NB4 (cell line): ENCODE measurements around the gene NATD1.

ENCODE experiments used
- MAX ChIP-seq: IDR thresholded peaks from 2 replicates; pipeline ENCODE4 v1.6.1; 2011; ENCODE audit warnings: low read depth, low read length
- POLR2A ChIP-seq: IDR thresholded peaks from 2 replicates; pipeline ENCODE4 v1.6.1; 2011; ENCODE audit warnings: mild to moderate bottlenecking; ENCODE audit not compliant: insufficient read length; ENCODE audit errors: extremely low read depth
- TF ChIP-seq, protein P1 (sequence below): IDR thresholded peaks from one replicate; pipeline ENCODE4 v1.5.1; 2012; ENCODE audit warnings: low read depth, low read length

GRCh38 chr17:21275579-21276263 lies 22.5 kb upstream of the NATD1 start:
- TF ChIP-seq, protein P1, sequence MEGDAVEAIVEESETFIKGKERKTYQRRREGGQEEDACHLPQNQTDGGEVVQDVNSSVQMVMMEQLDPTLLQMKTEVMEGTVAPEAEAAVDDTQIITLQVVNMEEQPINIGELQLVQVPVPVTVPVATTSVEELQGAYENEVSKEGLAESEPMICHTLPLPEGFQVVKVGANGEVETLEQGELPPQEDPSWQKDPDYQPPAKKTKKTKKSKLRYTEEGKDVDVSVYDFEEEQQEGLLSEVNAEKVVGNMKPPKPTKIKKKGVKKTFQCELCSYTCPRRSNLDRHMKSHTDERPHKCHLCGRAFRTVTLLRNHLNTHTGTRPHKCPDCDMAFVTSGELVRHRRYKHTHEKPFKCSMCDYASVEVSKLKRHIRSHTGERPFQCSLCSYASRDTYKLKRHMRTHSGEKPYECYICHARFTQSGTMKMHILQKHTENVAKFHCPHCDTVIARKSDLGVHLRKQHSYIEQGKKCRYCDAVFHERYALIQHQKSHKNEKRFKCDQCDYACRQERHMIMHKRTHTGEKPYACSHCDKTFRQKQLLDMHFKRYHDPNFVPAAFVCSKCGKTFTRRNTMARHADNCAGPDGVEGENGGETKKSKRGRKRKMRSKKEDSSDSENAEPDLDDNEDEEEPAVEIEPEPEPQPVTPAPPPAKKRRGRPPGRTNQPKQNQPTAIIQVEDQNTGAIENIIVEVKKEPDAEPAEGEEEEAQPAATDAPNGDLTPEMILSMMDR: no peak
- peak; percentile 60 for TF ChIP-seq POLR2A
- TF ChIP-seq MAX: peak; percentile 77
